ENCODE results near the gene NRSN1.

DNA sequence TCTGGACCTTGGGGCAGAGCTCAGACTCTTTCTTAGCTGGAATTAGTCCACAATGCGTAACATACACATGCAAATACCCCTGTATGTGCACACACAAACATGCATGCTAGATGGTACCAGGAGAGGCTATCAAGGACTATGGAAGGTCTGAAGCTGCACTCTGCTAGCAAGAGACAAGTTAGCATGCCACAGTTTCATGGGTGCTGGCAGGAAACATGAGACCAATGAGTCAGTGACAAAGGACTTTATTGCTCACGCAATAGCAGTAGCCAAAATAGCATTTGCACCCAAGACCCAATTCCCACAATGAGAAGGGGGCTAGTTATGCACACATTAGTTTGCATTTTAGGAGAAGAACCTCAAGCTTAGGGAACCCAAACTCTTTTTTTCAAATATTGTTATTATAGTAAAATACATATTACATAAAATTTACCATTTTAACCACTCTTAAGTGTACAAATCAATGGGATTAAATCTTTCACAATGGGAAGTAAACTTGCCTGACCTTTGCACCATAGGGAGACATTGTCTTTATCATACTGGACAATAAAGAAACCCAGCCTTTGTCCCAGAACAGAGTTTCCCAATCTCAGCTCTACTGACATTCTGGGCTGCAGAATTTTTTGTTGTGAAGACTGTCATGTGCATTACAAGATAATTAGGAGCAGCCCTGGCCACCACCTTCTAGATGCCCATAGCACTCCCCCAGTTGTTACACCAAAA, 69.1 kb downstream of the NRSN1 start:
- TF ChIP-seq, protein P1, sequence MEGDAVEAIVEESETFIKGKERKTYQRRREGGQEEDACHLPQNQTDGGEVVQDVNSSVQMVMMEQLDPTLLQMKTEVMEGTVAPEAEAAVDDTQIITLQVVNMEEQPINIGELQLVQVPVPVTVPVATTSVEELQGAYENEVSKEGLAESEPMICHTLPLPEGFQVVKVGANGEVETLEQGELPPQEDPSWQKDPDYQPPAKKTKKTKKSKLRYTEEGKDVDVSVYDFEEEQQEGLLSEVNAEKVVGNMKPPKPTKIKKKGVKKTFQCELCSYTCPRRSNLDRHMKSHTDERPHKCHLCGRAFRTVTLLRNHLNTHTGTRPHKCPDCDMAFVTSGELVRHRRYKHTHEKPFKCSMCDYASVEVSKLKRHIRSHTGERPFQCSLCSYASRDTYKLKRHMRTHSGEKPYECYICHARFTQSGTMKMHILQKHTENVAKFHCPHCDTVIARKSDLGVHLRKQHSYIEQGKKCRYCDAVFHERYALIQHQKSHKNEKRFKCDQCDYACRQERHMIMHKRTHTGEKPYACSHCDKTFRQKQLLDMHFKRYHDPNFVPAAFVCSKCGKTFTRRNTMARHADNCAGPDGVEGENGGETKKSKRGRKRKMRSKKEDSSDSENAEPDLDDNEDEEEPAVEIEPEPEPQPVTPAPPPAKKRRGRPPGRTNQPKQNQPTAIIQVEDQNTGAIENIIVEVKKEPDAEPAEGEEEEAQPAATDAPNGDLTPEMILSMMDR (IDR thresholded peaks at IDR 0.05), result no peak
- no peak for TF ChIP-seq POLR2A (IDR thresholded peaks at IDR 0.05)
- TF ChIP-seq POLR2AphosphoS5 (IDR thresholded peaks at IDR 0.05), result no peak

Data from prostate gland (tissue), 2 donors.